Measurements from ENCODE around the gene RBM45.
A peak's percentile ranks its signal among the peaks of the same experiment; 100 is the strongest.
"Not testable (repeated sequence)": the region's sequence is repeated elsewhere in the genome, so short reads cannot be mapped to it uniquely, and the experiment has no call there.

The RBM45 gene

GRCh38 chr2:178143481-178143880 lies 31.2 kb downstream of the RBM45 start:
- TF ChIP-seq, protein P1, sequence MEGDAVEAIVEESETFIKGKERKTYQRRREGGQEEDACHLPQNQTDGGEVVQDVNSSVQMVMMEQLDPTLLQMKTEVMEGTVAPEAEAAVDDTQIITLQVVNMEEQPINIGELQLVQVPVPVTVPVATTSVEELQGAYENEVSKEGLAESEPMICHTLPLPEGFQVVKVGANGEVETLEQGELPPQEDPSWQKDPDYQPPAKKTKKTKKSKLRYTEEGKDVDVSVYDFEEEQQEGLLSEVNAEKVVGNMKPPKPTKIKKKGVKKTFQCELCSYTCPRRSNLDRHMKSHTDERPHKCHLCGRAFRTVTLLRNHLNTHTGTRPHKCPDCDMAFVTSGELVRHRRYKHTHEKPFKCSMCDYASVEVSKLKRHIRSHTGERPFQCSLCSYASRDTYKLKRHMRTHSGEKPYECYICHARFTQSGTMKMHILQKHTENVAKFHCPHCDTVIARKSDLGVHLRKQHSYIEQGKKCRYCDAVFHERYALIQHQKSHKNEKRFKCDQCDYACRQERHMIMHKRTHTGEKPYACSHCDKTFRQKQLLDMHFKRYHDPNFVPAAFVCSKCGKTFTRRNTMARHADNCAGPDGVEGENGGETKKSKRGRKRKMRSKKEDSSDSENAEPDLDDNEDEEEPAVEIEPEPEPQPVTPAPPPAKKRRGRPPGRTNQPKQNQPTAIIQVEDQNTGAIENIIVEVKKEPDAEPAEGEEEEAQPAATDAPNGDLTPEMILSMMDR (conservative IDR thresholded peaks at IDR 0.05; ENCODE audit: low read depth, low read length), result no peak
- DNase-seq (ENCODE audit: low read depth), result no peak
- no peak overlapping the region for H3K4me3 ChIP-seq (ENCODE audit: low read depth, low read length)

DNA sequence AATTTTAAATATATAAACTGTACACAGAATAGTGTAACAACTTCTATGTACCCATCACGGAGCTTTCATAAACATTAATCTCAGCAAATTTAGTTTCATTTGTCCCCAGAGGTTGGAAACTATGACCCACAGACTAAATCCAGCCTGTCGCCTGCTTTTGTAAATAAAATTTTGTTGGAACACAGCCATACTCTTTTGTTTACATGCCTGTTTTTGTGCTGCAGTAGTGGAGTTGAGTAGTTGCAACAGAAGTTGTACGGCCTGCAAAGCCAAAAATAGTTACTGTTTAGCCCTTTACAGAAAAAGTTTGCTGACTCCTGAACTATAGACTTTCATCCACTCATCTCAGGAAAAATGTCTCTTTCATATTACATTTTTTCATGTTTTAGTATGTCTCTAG lies 39.8 kb downstream of the RBM45 start:
- no peak overlapping the region for H3K4me3 ChIP-seq (ENCODE audit: low read depth, low read length)
- TF ChIP-seq, protein P1 (conservative IDR thresholded peaks at IDR 0.05; ENCODE audit: low read depth, low read length), result no peak
- DNase-seq (ENCODE audit: low read depth), result peak; percentile 51

GRCh38 chr2:178152542-178152941 lies 40.3 kb downstream of the RBM45 start:
- no peak overlapping the region for H3K4me3 ChIP-seq (ENCODE audit: low read depth, low read length)
- DNase-seq (ENCODE audit: low read depth), result no peak
- TF ChIP-seq, protein P1 (conservative IDR thresholded peaks at IDR 0.05; ENCODE audit: low read depth, low read length), result no peak

- no peak overlapping the region for H3K4me3 ChIP-seq (ENCODE audit: low read depth, low read length)
- TF ChIP-seq, protein P1 (conservative IDR thresholded peaks at IDR 0.05; ENCODE audit: low read depth, low read length), result no peak
- no peak for DNase-seq (ENCODE audit: low read depth)
Observed at GRCh38 chr2:178152977-178153376, 40.7 kb downstream of the RBM45 start.

- not testable (repeated sequence) for DNase-seq (ENCODE audit: low read depth); H3K4me3 ChIP-seq (ENCODE audit: low read depth, low read length)
Observed at GRCh38 chr2:178153878-178154277, 41.6 kb downstream of the RBM45 start.

DNA sequence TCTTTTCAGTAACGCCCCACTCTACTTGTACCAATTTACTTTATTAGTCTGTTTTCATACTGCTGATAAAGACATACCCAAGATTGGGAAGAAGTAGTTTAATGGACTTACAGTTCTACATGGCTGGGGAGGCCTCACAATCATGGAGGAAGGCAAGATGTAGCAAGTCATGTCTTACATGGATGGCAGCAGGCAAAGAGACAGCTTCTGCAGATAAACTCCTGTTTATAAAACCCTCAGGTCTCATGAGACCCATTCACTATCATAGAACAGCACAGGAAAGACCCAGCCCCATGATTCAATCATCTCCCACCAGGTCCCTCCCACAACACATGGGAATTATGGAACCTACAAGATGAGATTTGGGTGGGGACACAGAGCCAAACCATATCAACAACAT lies 43.3 kb downstream of the RBM45 start:
- no peak overlapping the region for H3K4me3 ChIP-seq (ENCODE audit: low read depth, low read length)
- DNase-seq (ENCODE audit: low read depth), result no peak
- TF ChIP-seq, protein P1 (conservative IDR thresholded peaks at IDR 0.05; ENCODE audit: low read depth, low read length), result no peak

GRCh38 chr2:178157574-178157973 lies 45.3 kb downstream of the RBM45 start:
- H3K4me3 ChIP-seq (ENCODE audit: low read depth, low read length), result no peak overlapping the region
- TF ChIP-seq, protein P1 (conservative IDR thresholded peaks at IDR 0.05; ENCODE audit: low read depth, low read length), result no peak
- DNase-seq (ENCODE audit: low read depth), result no peak

GRCh38 chr2:178159966-178160365 lies 47.7 kb downstream of the RBM45 start:
- TF ChIP-seq, protein P1 (conservative IDR thresholded peaks at IDR 0.05; ENCODE audit: low read depth, low read length), result no peak
- DNase-seq (ENCODE audit: low read depth), result no peak
- no peak overlapping the region for H3K4me3 ChIP-seq (ENCODE audit: low read depth, low read length)
